HEK293T (cell line): ENCODE measurements around the gene GALNT18.

ENCODE experiments used
- CTCF ChIA-PET: fragments of 350-600 bp; formaldehyde crosslinking; extraction: SDS; loops from one replicate; lab custom pipeline; 2021; ENCODE audit warnings: antibody characterized with exemption, inconsistent platforms; lab: Yijun Ruan, JAX
- POLR2A ChIA-PET: fragments of 350-600 bp; formaldehyde crosslinking; extraction: SDS; loops from one replicate; lab custom pipeline; 2020; ENCODE audit warnings: antibody characterized with exemption, inconsistent platforms; lab: Yijun Ruan, JAX
- DNase-seq: peaks from one replicate; pipeline ENCODE4 v3.0.0; 2012; ENCODE audit warnings: mixed read lengths; ENCODE audit errors: extremely low spot score
- ARNT ChIP-seq: fragments of 450-650 bp; IDR thresholded peaks from 2 replicates; pipeline ENCODE4 v1.6.1; 2017; ENCODE audit warnings: mild to moderate bottlenecking
- BHLHE40 ChIP-seq: fragments of 450-650 bp; IDR thresholded peaks from 2 replicates; pipeline ENCODE4 v1.6.1; 2016; ENCODE audit warnings: mild to moderate bottlenecking, moderate library complexity, borderline replicate concordance
- CTBP1 ChIP-seq: fragments of 450-650 bp; IDR thresholded peaks from 2 replicates; pipeline ENCODE4 v1.6.1; 2016; ENCODE audit warnings: borderline replicate concordance
- ELF4 ChIP-seq: fragments of 450-650 bp; IDR thresholded peaks from 2 replicates; pipeline ENCODE4 v1.6.1; 2017; ENCODE audit warnings: antibody characterized with exemption
- FOXA1 ChIP-seq: fragments of 450-650 bp; IDR thresholded peaks from 2 replicates; pipeline ENCODE4 v1.6.1; 2016; ENCODE audit warnings: mild to moderate bottlenecking
- FOXK2 ChIP-seq: fragments of 450-650 bp; IDR thresholded peaks from 2 replicates; pipeline ENCODE4 v1.6.1; 2016; ENCODE audit warnings: mild to moderate bottlenecking
- FOXM1 ChIP-seq: fragments of 450-650 bp; IDR thresholded peaks from 2 replicates; pipeline ENCODE4 v1.6.1; 2017; ENCODE audit warnings: mild to moderate bottlenecking, borderline replicate concordance
- HDGF ChIP-seq: fragments of 450-650 bp; IDR thresholded peaks from 2 replicates; pipeline ENCODE4 v1.6.1; 2017; ENCODE audit warnings: antibody characterized with exemption, borderline replicate concordance
- L3MBTL2 ChIP-seq: fragments of 450-650 bp; conservative IDR thresholded peaks from 2 replicates; pipeline ENCODE4 v1.6.1; 2016; ENCODE audit warnings: mild to moderate bottlenecking
- LEF1 ChIP-seq: fragments of 450-650 bp; IDR thresholded peaks from 2 replicates; pipeline ENCODE4 v1.6.1; 2017; ENCODE audit warnings: mild to moderate bottlenecking, borderline replicate concordance
- NFRKB ChIP-seq: fragments of 450-650 bp; IDR thresholded peaks from 2 replicates; pipeline ENCODE4 v1.6.1; 2016; ENCODE audit warnings: mild to moderate bottlenecking, moderate library complexity
- PKNOX1 ChIP-seq: fragments of 450-650 bp; IDR thresholded peaks from 2 replicates; pipeline ENCODE4 v1.6.1; 2016
- SP1 ChIP-seq: fragments of 450-650 bp; IDR thresholded peaks from 2 replicates; pipeline ENCODE4 v1.6.1; 2017
- SUZ12 ChIP-seq: fragments of 450-650 bp; IDR thresholded peaks from 2 replicates; pipeline ENCODE4 v1.6.1; 2016; ENCODE audit warnings: mild to moderate bottlenecking
- TARDBP ChIP-seq: fragments of 450-650 bp; IDR thresholded peaks from 2 replicates; pipeline ENCODE4 v1.6.1; 2016
- ZNF384 ChIP-seq: fragments of 450-650 bp; IDR thresholded peaks from 2 replicates; pipeline ENCODE4 v1.6.1; 2016

The GALNT18 gene

GRCh38 chr11:11422411-11423128 lies 199.2 kb downstream of the GALNT18 start:
- ChIA-PET POLR2A (no interaction called here), CTCF (no interaction called here)
- no peak for DNase-seq
- TF ChIP-seq ELF4 (no peak), LEF1 (no peak), NFRKB (no peak), SUZ12 (no peak), FOXA1 (no peak)

GRCh38 chr11:11421509-11421908 lies 200.3 kb downstream of the GALNT18 start:
- ChIA-PET POLR2A (no interaction called here), CTCF (interaction anchor here (0.7 kb wide), 1 partner anchor 1264 kb away, joined by 3 read pairs; no protein-coding TSS in a partner anchor)
- no peak for DNase-seq

GRCh38 chr11:11420899-11421285 lies 200.9 kb downstream of the GALNT18 start:
- no peak for DNase-seq
- ChIA-PET POLR2A (no interaction called here), CTCF (interaction anchor here (0.7 kb wide), 1 partner anchor 1263 kb away, joined by 3 read pairs; no protein-coding TSS in a partner anchor)
- TF ChIP-seq CTBP1 (no peak), BHLHE40 (no peak), ELF4 (no peak), PKNOX1 (no peak), L3MBTL2 (no peak), FOXM1 (no peak), FOXA1 (no peak), NFRKB (no peak), TARDBP (no peak), LEF1 (no peak), FOXK2 (no peak), ARNT (no peak), SP1 (no peak), HDGF (no peak), SUZ12 (no peak), ZNF384 (no peak)

More at GRCh38 chr11:11421509-11421908, 200.3 kb downstream of the GALNT18 start:
- TF ChIP-seq PKNOX1 (no peak), TARDBP (no peak), HDGF (no peak)

- TF ChIP-seq BHLHE40 = no peak
- TF ChIP-seq TARDBP = no peak
- no peak for TF ChIP-seq ELF4
- no peak for TF ChIP-seq L3MBTL2
- TF ChIP-seq ZNF384 = no peak
- no peak for TF ChIP-seq NFRKB
- no peak for TF ChIP-seq SP1
- no peak for TF ChIP-seq HDGF
- ChIA-PET CTCF (interaction anchor here (0.7 kb wide), 1 partner anchor 1263 kb away, joined by 3 read pairs; no protein-coding TSS in a partner anchor), POLR2A (no interaction called here)
- DNase-seq = no peak
Observed at GRCh38 chr11:11420191-11420898, 201.5 kb downstream of the GALNT18 start.

GRCh38 chr11:11419747-11420146 lies 202.1 kb downstream of the GALNT18 start:
- CTCF ChIA-PET = no interaction called here
- no peak for DNase-seq
- TF ChIP-seq SUZ12 (no peak), NFRKB (no peak), LEF1 (no peak), CTBP1 (no peak), ARNT (no peak)
- POLR2A ChIA-PET = no interaction called here

- POLR2A ChIA-PET = no interaction called here
- no peak for DNase-seq
- TF ChIP-seq SP1 (no peak), ELF4 (no peak), PKNOX1 (no peak), ZNF384 (no peak), TARDBP (no peak), SUZ12 (no peak), FOXK2 (no peak), HDGF (no peak), BHLHE40 (no peak), NFRKB (no peak), ARNT (no peak), L3MBTL2 (no peak), FOXA1 (no peak)
- CTCF ChIA-PET = no interaction called here
Observed at GRCh38 chr11:11416917-11417316, 204.9 kb downstream of the GALNT18 start.
